GM21447 (cell line): ENCODE measurements around the gene S100PBP.
A peak's percentile ranks its signal among the peaks of the same experiment; 100 is the strongest.

ENCODE experiments used
- ATAC-seq: cut with Tn5 transposase; IDR thresholded peaks from one replicate; pipeline ENCODE4 v1.9.1; 2021; ENCODE audit not compliant: unreplicated experiment

Gene S100PBP

DNA sequence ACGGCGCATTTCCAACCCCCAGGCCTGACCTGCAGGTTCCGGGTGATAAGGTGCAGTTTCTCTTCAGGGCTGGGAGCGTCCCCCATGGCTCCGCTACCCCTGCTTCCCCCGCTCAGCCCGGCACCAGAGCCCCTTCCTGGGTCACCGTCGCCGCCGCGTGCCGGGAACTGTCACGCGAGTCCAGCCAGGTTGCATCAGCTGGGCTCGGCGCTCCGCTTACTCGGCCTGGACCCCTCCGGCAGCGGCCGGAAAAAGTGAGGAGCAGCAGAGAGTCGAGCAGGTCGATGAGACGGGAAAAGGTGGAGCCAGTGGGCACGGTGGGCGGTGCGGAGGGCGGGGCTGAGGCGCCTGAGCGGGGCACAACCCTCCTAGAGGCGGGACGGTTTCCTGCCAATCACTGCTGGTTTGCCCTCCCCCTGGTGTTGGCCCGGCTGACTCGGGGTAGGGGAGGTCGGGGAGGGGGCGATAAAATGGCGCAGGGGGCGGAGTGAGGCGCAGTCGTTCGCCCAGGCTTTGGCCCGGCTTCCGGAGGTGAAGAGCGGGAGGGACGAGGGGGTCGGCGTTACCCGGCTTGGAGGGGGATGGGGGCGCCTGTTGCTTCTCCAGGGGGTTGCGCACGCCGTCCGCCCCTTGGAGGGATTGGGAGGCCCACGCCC is at the start of gene S100PBP, which contains the start of gene YARS1:
TSS of gene S100PBP (plus strand) at position 495 of the 656 bp plus-strand sequence. CDS start 8,447 bp downstream, outside the sequence.
TSS of gene YARS1 (minus strand) at position 200 of the 656 bp plus-strand sequence. CDS start at position 86, 114 bp downstream.
- peak; percentile 71 for ATAC-seq

DNA sequence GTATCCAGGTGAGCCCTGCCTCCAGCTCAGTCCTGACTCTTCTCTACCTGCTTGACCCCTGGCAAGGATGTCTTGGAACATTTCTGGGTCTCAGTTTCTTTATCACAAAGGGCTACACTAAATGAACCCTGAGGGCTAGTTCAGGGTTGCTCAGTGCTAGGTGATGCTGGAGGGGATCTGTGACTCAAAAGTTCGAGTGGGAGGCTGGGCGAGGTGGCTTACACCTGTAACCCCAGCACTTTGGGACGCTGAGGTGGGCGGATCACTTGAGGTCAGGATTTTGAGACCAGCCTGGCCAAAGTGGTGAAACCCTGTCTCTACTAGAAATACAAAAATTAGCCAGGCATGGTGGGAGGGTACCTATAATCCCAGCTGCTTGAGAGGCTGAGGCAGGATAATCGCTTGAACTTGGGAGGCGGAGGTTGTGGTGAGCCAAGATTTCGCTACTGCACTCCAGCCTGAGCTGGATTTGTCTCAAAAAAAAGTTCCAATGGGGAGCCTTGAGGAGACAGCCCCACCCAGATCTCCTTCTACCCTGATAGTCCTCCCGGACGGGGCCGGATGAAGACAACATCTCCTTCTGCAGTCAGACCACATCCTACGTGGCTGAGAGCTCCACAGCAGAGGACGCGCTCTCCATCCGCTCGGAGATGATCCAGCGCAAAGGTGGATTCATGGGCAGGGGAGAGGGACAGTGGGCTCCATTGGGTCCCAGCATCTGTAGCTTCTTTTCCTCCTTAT is 49.2 kb upstream of the S100PBP start:
- no peak for ATAC-seq

GRCh38 chr1:32769524-32770220 is 47.8 kb upstream of the S100PBP start:
- no peak for ATAC-seq

DNA sequence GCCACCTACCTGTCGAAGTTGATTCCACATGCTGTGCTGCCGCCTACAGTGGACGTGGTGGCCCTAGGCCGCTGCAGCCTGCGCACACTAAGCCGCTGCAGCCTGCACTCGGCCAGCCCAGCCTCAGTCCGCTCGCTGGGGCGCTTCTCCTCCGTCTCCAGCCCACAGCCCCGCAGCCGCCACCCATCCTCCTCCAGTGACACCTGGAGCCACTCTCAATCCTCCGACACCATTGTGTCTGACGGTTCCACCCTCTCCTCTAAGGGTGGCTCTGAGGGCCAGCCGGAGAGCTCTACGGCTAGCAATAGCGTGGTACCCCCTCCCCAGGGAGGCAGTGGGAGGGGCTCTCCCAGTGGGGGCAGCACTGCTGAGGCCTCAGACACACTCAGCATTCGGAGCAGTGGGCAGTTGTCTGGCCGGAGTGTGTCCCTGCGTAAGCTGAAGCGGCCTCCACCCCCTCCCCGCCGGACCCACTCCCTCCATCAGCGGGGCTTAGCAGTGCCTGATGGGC is 47.2 kb upstream of the S100PBP start:
- no peak for ATAC-seq

DNA sequence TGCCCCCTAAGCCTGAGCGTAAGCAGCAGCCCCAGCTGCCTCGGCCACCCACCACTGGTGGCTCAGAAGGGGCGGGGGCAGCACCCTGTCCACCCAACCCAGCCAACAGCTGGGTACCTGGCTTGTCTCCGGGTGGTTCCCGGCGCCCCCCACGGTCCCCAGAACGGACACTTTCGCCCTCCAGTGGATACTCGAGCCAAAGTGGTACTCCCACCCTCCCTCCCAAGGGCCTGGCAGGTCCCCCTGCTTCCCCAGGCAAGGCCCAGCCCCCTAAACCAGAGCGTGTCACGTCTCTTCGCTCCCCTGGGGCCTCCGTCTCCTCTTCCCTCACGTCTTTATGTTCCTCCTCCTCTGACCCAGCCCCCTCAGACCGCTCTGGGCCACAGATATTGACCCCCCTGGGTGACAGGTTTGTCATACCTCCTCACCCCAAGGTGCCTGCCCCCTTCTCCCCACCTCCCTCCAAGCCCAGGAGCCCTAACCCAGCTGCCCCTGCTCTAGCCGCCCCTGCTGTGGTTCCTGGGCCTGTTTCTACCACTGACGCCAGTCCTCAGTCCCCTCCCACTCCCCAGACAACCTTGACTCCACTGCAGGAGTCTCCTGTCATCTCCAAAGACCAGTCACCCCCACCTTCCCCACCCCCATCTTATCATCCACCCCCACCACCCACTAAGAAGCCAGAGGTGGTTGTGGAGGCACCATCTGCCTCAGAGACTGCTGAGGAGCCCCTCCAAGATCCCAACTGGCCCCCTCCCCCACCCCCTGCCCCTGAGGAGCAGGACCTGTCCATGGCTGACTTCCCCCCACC is 46.5 kb upstream of the S100PBP start:
- ATAC-seq, result no peak

DNA sequence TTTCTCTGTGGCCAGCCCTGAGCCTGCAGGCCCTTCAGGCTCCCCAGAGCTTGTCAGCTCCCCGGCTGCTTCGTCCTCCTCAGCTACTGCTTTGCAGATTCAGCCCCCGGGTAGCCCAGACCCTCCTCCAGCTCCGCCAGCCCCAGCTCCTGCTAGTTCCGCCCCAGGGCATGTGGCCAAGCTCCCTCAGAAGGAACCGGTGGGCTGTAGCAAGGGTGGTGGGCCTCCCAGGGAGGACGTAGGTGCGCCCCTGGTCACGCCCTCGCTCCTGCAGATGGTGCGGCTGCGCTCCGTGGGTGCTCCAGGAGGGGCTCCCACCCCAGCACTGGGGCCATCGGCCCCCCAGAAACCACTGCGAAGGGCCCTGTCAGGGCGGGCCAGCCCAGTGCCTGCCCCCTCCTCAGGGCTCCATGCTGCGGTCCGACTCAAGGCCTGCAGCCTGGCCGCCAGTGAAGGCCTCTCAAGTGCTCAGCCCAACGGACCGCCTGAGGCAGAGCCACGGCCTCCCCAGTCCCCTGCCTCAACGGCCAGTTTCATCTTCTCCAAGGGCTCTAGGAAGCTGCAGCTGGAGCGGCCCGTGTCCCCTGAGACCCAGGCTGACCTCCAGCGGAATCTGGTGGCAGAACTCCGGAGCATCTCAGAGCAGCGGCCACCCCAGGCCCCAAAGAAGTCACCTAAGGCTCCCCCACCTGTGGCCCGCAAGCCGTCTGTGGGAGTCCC is 45.7 kb upstream of the S100PBP start:
- ATAC-seq, result no peak

DNA sequence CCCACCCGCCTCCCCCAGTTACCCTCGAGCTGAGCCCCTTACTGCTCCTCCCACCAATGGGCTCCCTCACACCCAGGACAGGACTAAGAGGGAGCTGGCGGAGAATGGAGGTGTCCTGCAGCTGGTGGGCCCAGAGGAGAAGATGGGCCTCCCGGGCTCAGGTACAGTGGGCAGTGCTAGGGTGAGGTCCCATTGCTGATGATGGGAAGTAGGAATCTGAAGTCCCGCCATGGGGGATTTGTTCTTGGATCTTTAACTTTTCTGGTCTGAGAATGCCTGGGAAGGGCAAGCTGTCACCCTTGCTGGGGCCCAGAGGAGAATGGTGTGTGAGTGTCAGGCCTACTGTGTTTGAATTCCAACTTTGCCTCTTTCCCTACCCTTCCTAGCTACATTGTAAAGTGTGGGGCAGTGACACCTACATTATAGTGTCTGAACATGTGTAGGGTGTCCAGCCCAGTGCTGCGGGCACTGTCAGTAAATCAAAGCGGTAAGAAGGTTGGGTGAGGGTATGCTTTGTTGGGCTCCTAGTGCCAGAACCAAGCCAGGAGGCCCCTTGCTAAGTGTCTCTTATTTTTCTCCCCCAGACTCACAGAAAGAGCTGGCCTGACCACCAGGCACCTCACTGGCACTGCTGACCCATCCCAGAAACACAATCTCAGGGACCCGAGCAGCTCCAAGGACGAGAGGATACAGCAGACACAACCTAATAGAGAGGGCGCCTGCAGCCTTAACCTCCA is 45.0 kb upstream of the S100PBP start:
- no peak for ATAC-seq

GRCh38 chr1:32773018-32773763 is 44.3 kb upstream of the S100PBP start:
- ATAC-seq, result peak; percentile 50

GRCh38 chr1:32773764-32774463 is 43.5 kb upstream of the S100PBP start:
- no peak for ATAC-seq

DNA sequence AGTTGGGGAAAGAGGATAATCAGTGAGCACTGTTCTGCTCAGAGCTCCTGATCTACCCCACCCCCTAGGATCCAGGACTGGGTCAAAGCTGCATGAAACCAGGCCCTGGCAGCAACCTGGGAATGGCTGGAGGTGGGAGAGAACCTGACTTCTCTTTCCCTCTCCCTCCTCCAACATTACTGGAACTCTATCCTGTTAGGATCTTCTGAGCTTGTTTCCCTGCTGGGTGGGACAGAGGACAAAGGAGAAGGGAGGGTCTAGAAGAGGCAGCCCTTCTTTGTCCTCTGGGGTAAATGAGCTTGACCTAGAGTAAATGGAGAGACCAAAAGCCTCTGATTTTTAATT is 43.0 kb upstream of the S100PBP start:
- ATAC-seq, result no peak

- ATAC-seq, result no peak
Measured at GRCh38 chr1:32774950-32775634, 42.4 kb upstream of the S100PBP start.

- no peak for ATAC-seq
Measured at GRCh38 chr1:32775640-32776337, 41.7 kb upstream of the S100PBP start.

- no peak for ATAC-seq
Measured at GRCh38 chr1:32779242-32779641, 38.2 kb upstream of the S100PBP start.

DNA sequence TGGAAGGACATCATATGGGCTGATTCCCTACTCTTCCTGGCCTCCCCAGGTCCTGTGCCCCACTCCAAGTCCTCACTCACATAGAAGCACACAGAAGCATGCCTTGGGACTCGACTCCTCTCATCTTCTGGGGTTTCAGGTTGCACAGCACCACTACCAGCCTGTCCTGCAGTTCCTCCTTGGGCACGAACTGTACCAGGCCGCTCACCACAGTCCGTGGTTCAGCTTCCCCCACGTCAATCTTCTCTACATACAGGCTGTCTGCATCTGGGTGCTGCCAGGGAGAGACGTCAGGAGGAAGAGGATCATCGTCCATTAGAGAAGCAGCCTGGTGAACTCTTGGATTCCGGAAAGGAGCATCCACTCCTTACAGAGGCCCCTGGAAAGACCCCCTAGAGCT is 37.4 kb upstream of the S100PBP start:
- ATAC-seq, result no peak

- no peak for ATAC-seq
Measured at GRCh38 chr1:32780628-32781234, 36.7 kb upstream of the S100PBP start.

DNA sequence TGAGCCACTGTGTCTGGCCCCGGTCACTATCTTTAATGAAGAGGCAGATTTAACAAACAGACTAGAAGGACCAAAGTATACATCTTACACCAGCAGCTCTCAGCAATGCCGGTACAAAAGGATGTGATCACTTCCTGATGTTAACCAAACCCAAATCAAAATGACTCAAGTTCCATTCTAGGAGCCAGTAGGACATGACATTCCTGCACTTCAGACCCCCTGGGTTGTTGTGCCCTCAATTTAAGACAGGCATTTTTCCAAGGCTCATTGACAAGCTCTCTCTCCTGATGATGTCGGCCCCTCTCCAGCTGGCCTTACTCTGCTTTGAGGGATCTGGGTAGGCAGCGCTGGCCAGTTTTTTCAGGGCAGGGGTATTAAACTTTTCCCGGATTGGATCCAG is 35.4 kb upstream of the S100PBP start:
- no peak for ATAC-seq

DNA sequence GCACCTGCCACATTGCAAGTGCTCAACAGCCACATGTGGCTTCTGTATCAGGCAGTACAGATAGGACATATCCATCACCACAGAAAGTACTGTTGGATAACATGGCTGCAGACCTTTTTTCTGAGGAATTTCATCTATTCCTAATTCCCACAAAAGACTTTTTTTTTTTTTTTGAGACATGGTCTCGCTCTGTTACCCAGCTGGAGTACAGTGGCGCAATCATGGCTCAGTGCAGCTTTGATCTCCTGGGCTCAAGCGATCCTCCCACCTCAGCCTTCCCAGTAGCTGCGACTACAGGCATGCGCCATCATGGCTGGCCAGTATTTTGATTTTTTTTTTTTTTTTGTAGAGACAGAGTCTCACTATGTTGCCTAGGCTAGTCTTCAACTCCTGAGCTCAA is 33.6 kb upstream of the S100PBP start:
- no peak for ATAC-seq
